Measurements from ENCODE around the gene KLHL30. TPM values are rescaled to one million over a fixed set of nuclear protein-coding genes. Genes with fewer than 3 reads are reported as not detected.

The KLHL30 gene, protein sequence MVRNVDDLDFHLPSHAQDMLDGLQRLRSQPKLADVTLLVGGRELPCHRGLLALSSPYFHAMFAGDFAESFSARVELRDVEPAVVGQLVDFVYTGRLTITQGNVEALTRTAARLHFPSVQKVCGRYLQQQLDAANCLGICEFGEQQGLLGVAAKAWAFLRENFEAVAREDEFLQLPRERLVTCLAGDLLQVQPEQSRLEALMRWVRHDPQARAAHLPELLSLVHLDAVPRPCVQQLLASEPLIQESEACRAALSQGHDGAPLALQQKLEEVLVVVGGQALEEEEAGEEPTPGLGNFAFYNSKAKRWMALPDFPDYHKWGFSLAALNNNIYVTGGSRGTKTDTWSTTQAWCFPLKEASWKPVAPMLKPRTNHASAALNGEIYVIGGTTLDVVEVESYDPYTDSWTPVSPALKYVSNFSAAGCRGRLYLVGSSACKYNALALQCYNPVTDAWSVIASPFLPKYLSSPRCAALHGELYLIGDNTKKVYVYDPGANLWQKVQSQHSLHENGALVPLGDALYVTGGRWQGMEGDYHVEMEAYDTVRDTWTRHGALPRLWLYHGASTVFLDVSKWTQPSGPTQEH
- 0.40 TPM for polyA plus RNA-seq (ENCODE audit: insufficient read length)
- long read RNA-seq, donor 1 = 0 reads
- long read RNA-seq, donor 2 = 0 reads
- long read RNA-seq, donor 3 = 0 reads
- long read RNA-seq, donor 4 = 0 reads
- long read RNA-seq, donor 5 = 0 reads
- long read RNA-seq, donor 6 = 0 reads
- long read RNA-seq, donor 7 = 0 reads
- long read RNA-seq, donor 8, partial matches to known transcripts = 0 of 1 reads
- long read RNA-seq, donor 8, other reads (novel, unspliced or antisense) = 0 of 1 reads

- no peak for DNase-seq
Measured at GRCh38 chr2:238138331-238139195, at the start of gene KLHL30. Gene KLHL30 (plus strand): TSS chr2:238138668. CDS start chr2:238140755, 2,087 bp downstream.

GRCh38 chr2:238090887-238091286, 47.6 kb upstream of the KLHL30 start:
- DNase-seq = no peak

DNA sequence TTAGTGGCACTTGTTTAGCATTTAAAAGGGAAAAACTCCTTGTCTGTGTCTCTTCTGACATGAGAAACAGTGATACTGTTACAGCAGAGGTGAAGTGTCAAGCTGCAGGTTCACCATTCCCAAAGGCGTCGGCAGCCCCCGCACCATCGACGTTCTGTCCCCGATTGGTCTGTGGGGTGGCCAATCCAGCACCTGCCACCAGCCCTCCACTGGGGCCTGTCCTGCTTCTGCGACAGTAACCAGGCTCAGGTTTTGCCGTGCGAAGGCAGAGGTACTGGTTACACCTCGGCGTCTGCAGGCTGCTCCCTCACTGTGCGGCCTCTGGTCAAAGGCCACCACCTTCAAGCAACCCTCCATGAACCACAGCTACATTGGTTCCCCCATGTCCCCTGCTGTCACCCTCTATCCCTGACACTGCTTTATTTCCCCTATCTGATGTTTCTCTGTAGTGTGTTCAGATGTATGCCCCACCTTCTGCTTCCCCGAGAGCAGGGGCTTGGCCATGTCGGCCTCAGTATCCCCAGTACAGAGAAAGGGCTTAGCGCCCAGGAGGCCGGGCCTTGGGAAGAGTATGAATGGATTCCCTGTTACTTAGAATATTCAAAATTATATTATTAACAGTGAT, 46.9 kb upstream of the KLHL30 start:
- DNase-seq = no peak

DNA sequence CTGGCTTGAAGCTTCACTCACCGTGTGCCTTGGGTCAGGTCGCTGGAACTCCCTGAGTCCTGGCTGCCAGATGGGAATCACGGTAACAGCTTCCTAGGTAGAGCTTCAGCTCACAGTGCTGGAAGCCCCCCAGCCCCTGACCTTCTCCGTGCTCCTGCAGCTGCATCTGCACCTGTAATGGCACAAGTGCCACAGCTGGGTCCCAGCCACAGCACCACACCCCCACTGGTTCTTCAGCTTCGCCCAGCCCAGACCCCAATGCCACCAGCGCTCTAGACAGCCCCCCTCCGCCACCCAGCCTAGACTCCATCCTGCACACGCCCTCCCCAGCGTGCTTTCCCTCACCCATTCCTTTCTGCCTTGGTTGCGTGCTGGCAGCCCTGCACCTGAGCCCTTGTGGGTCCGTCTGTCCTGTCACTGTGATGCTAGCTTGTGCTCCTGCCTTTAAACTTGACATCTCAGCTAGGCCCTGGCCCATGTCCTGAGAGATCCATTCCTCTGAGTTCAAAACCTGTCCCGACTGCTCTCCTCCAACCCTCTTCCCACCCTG, 45.9 kb upstream of the KLHL30 start:
- DNase-seq = no peak

DNA sequence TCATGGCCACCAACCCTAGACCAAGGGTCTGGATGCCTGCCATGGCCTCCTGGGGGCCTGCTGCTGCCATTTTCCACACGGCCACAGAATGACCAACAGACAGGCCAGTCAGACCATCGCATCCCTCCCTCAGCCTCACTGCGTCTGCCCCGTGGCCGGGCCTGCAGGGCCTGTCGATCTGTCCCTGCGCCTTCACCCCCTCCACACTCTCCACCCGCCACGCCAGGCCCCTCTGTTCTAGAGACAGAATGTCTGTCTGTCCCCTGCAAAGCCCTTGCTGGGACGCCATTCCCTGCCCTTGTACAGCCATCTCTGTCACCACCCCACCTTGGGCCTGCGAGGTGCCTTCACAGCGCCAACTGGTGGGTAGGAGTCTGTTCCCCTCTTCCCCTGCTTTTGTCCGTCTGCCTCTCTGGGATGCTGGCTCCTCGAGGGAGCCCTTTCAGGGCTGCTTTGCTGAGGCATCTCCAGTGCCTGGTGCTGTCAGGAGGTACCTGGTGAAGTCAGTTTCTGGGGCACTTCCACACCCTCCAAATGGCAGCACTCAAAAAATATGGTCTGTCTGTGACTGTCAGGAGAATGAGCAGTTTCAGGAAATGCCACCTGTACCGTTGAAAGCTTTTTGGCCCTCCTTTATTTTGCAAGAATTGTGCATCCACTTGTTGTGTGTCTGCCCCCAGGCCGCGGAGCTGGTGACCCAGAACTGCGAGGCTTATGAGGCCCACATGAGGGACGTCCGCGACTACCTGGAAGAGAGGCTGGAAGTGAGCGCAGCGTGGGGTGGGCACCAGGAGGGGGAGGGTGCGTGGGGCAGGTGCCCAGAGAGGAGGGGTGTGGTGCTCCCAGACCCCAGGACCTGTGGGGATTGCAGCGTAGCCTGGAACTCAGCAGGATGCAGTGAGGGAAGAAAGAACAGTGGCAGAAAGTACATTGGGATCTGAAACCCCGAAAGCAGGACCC, 45.0 kb upstream of the KLHL30 start:
- DNase-seq = no peak

DNA sequence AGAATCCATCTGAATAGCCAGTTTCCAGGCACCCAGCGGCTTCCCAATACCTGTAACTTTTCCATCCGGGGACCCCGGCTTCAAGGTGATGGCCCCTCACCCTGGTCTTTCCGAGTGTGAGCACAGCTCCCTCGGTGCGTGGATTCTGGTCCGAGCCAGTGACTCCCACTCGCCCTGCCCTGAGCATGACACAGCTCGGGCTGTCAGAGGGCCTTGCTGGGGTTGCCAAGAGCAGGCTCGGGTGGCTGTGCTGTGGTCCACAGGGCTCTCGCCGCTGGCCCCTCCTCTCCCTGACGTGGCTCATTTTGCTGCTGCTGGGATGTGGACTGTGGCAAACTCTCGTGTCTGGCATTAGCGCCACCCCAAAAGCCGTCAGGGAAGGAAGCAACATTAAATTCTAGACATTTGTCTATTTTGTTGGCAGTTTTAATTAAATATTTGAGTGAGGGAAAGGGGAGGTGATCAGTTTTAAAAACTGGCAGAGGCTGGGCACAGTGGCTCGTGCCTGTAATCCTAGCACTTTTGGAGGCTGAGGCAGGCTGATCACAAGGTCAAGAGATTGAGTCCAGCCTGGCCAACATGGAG, 43.9 kb upstream of the KLHL30 start:
- DNase-seq = no peak

- no peak for DNase-seq
Measured at GRCh38 chr2:238095143-238095542, 43.3 kb upstream of the KLHL30 start.

GRCh38 chr2:238096311-238097011, 42.0 kb upstream of the KLHL30 start:
- no peak for DNase-seq

- DNase-seq = no peak
Measured at GRCh38 chr2:238097201-238097987, 41.1 kb upstream of the KLHL30 start.

DNA sequence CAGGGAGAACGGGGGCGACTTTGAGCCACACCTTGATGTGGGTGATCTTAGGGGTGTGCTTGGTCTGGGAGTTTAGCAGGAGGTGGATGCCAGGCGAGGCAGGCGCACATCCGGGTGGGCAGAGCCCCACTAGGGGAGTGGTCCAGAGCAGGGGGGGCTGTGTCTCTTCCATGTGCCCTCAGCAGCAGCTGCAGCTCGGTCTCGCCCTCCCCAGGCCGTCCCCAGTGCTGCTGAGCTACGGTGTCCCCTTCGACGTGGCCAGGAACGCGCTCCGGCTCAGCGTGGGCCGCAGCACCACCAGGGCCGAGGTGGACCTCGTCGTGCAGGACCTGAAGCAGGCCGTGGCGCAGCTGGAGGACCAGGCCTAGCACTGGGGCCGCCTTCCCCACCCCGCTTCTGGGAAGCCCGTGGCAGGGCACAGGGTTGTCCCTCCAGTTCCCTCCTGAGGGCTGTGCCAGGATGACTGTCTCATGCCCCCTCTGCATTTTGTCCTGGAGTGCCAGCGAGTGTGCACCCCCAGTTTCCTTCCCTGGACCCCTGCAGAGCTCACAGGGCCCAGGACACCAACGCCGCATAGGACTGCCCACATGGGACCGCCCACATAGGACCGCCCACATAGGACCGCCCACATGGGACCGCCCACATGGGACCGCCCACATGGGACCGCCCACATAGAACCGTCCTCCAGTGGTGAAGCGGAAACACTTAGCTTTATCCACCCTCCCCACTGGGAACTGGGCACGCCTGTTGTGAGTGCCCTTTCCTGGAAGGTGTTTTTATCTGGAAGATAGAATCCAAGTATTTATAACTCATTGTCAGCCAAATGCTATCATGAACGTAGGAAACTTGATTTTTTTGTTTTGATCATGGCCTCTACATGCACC, 40.2 kb upstream of the KLHL30 start:
- no peak for DNase-seq

DNA sequence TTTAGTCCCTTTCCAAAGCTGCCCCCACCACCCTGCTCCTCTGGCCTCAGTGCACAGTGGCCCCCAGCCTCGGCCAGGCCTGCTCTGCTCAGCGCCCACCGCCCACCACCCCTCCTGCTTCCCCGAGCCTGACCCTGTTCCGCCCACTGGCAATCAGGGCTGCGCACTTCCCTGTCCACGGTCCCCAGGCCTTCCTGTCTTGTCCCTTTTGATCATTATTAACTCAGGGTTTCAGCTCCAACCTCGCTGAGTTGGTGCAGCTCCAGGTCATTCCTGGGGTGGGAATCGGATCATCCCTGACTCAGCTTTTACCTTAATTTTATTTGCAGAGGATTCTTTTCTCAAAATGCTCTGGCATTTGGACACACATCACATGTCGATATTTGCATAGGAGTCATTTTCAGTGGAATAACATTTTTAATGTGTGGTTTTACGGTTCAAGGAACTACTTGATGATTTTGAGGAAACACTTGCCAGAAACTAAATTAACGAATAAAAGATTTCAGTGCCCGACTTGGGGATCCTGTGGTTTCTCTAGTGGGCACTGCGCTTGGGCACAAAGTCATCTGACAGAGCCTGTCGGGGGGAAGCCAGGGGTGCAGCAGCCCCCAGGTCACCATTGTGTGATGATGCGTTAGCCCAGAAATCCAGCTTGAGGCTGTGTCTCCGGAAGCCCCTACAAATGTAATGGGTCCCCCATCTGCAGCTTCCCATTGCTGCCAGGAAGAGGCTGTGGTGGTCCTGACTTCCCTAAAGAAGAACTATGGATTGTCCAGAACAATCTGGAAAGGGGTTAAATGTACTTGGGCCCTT, 39.4 kb upstream of the KLHL30 start:
- DNase-seq = no peak

DNA sequence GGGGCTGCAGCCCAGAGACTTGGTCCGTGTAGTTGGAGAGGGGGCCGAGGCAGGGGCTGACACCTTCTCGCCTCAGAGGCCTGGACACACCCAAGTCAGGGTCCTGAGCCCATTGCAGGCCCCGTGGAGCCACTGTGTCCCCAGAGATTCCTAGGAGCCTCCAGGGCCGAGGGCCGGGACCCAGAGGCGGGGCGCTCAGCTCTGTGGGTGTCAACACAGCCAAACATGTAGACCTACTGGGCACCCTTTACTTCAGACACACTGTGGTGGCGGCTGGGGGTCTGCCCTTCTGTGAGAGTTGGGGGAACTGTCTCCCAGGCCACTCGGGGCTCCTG, 38.8 kb upstream of the KLHL30 start:
- DNase-seq = no peak

DNA sequence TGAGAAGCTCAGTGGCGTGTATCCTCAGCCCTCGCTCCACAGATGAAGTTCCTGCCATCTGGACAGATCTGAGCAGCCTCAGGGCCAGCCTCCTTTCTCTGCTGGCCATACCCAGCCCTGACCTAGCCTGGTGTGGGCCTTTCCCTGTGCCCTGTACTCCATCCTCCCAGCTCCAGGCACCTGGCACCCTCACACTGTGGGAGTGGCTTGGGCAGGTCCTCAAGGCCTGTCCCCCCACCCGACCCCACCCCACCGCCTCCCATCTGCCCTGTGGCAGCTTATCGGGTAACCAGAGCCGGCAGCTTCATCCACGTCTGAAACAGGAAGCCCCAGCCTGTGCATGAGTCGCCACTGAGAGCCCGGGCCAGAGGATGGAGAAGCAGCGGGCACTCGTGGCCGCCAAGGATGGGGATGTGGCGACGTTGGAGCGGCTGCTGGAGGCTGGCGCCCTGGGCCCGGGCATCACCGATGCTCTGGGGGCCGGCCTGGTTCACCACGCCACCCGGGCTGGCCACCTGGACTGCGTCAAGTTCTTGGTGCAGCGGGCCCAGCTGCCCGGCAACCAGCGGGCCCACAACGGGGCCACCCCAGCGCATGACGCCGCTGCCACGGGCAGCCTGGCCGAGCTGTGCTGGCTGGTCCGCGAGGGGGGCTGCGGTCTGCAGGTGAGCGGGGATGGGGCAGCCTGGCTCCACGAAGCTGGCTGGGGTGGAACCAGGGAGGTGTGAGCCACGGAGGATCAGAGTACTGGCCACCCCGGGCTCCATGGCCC, 38.2 kb upstream of the KLHL30 start, which contains the start of gene ESPNL:
Gene ESPNL (plus strand): TSS at position 292 of the 772 bp plus-strand sequence. CDS start 80 bp downstream, at position 372.
- DNase-seq = no peak

DNA sequence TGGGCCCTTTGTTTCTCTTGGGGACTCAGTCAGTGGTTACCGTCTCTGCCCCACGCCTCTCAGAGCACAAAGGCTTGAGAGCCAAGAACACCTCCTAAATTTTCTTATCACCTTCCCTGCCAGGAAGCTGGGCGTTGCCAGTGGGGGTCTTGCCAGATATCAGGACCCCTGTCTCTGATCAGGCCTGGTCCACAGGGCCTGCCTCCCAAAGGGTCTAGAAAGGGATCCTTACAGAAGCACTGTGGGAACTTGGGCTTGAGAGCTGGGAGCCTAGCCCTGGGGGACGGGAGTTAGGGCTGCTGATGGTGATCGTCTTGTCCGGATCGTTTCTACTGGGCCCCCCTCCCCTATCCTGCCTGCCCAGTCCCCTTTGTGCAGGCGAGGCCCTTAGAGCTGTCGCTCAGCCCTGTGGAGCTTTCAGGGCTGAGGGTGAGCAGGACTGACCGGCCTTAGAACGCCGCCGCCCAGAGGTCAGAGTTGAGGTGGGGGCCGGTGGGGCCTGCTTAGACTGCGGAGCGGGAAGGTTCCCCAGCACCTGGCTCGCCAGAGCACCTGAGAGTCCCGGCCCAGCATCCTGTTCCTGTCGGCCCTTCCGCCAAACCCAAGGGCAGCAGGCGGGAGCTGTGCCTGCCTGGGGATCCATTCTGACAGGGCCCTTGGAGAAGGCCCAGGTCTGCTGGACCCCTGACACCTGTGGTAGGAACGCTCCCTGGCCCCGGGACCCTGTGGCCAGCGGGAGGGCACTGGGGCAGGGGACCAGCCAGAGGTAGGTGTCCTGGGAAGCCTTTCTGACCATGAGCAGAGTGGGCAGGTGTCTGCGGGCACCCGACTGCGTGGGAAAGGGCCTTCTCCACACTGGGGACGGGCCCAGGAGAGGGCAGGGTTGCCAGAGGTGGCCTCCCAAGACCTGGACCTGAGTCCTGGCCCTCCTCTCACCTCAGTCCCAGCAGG, 37.4 kb upstream of the KLHL30 start:
- no peak for DNase-seq

All from left kidney (tissue), 8 donors.